ENCODE results near the gene AMN1.
"Not testable (repeated sequence)": the region's sequence is repeated elsewhere in the genome, so short reads cannot be mapped to it uniquely, and the experiment has no call there.

The AMN1 gene

DNA sequence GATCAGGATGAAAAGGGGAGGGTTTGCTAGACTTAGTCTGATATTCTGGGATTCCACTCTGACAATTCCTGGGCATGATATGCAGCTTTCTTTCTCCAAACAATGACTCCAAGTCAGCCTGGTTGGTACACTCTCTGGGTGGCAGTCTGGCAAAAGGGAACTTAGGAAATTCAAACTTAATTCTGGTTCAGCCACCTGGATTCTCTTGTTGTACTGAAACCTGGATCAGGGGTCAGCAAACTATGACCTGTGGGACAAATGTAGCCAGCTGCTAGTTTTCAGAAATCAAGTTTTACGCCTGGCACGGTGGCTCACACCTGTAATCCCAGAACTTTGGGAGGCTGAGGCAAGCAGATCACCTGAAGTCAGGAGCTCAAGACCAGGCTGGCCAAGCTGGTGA, 6.2 kb downstream of the AMN1 start:
- no peak overlapping the region for H3K4me3 ChIP-seq
- peaks cover 19% of the 10 kb centered on the region for H3K36me3 ChIP-seq
- H3K9me3 ChIP-seq: peaks cover 32% of the 10 kb centered on the region
- TF ChIP-seq Cebpa-rat (IDR thresholded peaks at IDR 0.05): no peak
- peaks cover 35% of the 10 kb centered on the region for H4K20me1 ChIP-seq
- no peak overlapping the region for H3K27ac ChIP-seq
- 0 out of 2 replicates have a peak, but pooled peaks cover 14% of the 10 kb centered on the region for H3K27me3 ChIP-seq
- peak overlapping the region; percentile 65 for H3K4me2 ChIP-seq
- peaks cover 31% of the 10 kb centered on the region for H3K4me1 ChIP-seq
- H3K9ac ChIP-seq: no peak overlapping the region

DNA sequence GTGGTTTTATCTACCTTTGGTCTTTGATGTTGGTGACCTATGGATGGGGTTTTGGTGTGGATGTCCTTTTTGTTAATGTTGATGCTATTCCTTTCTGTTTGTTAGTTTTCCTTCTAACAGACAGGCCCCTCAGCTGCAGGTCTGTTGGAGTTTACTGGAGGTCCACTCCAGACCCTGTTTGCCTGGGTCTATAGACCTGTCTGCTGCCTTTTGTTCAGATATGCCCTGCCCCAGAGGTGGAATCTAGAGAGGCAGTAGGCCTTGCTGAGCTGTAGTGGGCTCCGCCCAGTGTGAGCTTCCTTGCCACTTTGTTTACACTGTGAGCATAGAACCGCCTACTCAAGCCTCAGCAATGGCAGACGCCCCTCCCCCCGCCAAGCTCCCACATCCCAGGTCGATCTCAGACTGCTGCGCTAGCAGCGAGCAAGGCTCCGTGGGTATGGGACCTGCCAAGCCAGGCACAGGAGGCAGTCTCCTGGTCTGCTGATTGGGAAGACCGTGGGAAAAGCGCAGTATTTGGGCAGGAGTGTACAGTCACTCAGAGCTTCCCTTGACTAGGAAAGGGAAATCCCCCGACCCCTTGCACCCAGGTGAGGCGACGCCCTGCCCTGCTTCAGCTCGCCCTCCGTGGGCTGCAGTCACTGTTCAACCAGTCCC, 10.2 kb downstream of the AMN1 start:
- peaks cover 26% of the 10 kb centered on the region for H3K36me3 ChIP-seq

DNA sequence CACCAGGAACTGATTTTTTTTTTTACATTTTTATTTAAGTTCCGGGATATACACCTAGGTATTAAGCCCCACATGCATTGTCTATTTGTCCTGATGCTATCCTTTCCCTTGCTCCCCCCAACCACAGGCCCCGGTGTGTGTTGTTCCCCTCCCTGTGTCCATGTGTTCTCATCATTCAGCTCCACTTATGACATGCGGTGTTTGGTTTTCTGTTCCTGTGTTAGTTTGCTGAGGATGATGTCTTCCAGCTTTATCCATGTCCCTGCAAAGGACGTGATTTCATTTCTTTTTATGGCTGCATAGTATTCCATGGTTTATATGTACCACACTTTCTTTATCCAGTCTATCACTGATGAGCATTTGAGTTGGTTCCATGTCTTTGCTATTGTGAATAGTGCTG, 11.8 kb downstream of the AMN1 start:
- H3K9me3 ChIP-seq: peaks cover 50% of the 10 kb centered on the region
- H3K27ac ChIP-seq, H3K27me3 ChIP-seq, H3K4me3 ChIP-seq, H3K4me1 ChIP-seq, H3K9ac ChIP-seq, H4K20me1 ChIP-seq, H3K4me2 ChIP-seq: not testable (repeated sequence)
- H3K36me3 ChIP-seq: peaks cover 29% of the 10 kb centered on the region

More for the DNA sequence above, 10.2 kb downstream of the AMN1 start:
- not testable (repeated sequence) for H3K27ac ChIP-seq, H3K4me3 ChIP-seq, H3K9ac ChIP-seq, H3K4me2 ChIP-seq
- Histone ChIP-seq H3K27me3 (0 out of 2 replicates have a peak, but pooled peaks cover 14% of the 10 kb centered on the region), H3K4me1 (peaks cover 15% of the 10 kb centered on the region), H3K9me3 (peaks cover 41% of the 10 kb centered on the region), H4K20me1 (peaks cover 23% of the 10 kb centered on the region)

DNA sequence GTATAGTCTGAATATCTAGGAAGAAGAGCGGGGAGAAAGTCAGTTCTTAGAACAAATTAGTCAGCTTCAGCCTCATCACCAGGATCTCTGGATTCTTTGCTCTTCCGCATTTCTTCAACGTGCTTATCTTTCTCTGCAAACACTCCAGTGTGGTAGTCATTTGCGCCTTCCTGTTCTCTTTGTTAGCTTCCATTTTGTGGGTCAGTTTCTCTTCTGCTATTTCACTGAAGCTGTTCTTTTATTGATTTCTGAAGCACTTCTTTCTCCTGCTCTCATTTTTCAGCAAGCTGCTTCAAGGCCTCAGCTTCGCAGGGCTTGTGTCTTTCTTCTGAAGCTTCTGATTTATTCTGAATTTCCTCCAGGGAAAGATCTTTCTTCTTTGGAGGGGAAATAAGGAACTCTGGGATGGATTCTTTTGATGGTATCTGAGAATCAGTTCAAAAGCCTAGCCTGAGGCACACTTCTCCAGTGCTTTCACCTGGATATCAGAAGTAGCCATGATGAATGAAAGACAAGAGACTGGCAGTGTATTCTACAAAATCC, 13.5 kb downstream of the AMN1 start:
- H4K20me1 ChIP-seq: no peaks in the 10 kb centered on the region
- TF ChIP-seq Cebpa-rat (IDR thresholded peaks at IDR 0.05): no peak
- H3K9me3 ChIP-seq: peaks cover 39% of the 10 kb centered on the region
- peaks cover 28% of the 10 kb centered on the region for H3K36me3 ChIP-seq
- no peaks in the 10 kb centered on the region for H3K4me1 ChIP-seq
- H3K27me3 ChIP-seq: no peaks in the 10 kb centered on the region
- no peak overlapping the region for H3K27ac ChIP-seq
- H3K9ac ChIP-seq: no peak overlapping the region
- no peak overlapping the region for H3K4me3 ChIP-seq
- no peak overlapping the region for H3K4me2 ChIP-seq

DNA sequence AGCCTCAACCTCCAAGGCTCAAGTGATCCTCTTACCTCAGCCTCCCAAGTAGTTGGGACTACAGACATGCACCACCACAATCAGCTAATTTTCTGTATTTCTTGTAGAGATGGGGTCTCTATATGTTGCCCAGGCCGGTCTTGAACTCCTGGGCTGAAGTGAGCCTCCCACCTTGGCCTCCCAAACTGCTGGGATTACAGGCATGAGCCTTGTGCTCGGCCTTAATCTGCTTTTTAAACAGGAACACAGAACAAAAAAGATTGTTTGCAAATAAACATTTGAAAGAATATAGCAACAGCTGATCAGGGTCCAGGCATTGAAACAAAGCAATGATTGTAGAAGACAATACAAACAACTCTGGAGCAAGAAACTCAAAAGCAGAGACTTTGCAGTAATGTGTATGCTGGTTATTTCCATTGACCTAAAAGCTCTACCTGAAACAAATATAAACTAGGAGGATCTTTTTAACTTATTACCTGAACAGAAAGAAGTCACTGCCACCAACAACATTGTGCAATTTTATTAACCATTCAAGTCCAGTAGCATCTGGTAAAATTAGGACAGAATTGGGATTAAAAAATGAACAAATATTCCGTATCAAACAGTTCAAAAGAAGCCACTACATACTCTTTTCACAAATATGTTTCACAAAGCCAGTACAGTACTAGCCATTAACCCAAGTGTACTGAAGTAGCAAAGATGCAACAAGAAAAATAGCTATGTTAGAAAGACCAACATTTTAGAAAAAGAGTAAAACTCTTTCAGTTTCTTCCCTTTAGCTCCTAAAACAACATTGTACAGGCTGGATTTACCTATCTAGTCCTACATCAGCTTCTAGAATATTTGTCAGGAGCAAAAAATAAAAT, 14.2 kb downstream of the AMN1 start:
- Histone ChIP-seq H3K4me1 (no peaks in the 10 kb centered on the region), H3K4me2 (no peak overlapping the region), H3K9ac (no peak overlapping the region), H3K9me3 (peaks cover 35% of the 10 kb centered on the region), H3K27ac (no peak overlapping the region), H3K4me3 (no peak overlapping the region), H3K27me3 (no peaks in the 10 kb centered on the region), H3K36me3 (peaks cover 25% of the 10 kb centered on the region), H4K20me1 (no peaks in the 10 kb centered on the region)
- TF ChIP-seq Cebpa-rat (IDR thresholded peaks at IDR 0.05): no peak

DNA sequence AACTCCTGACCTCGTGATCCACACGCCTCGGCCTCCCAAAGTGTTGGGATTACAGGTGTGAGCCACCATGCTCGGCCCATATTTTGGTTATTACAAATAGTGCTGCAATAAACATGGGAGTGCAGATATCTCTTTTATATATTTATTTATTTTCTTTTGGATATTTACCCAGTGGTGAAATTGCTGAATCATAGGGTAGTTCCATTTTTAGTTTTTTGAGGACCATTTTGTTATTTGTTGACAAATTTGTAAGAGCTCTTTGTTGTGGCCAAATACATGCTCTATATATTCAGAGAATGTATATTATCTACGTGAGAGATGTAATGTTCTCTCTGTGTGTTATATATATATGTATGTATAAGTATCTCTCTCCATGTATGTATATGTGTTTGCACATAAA, 15.9 kb downstream of the AMN1 start:
- Histone ChIP-seq H3K36me3 (peaks cover 27% of the 10 kb centered on the region), H3K9ac (no peak overlapping the region), H3K4me2 (no peak overlapping the region)

DNA sequence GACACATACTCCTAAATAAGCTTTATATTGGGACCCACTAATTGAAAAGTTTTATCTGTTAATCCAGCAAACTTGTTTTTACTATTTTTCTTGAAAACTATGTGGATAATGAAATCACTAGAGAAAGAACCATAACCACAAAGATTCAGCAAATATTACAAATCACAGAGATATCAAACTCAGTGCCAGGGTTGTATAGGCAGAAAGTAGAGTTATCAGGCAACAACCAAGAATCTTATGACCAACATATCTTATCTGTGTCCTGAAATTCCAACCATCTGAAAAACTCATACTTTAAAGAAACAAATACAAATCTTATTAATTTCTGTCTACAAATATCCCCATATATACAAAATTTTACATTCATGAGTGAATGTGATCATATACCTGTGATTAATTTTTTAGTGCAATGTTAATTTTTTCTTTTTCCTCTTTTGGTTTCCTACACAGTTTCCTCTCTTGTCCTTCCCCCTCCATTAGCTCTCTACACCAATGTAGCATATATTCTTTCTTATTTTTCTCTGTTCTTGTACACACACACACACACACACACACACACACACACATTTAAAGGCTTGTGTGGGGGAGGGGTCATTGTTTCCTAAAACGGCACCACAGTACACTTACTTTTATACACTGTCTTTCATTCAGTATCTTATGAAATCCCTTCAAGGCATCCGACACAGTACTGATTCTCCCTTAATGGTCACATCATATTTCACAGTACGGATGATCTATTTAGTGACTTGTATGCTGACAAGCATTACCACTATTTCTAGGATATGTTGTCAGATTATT, 18.6 kb downstream of the AMN1 start:
- Histone ChIP-seq H3K4me3 (no peak overlapping the region), H3K27ac (no peak overlapping the region), H3K4me1 (no peaks in the 10 kb centered on the region), H3K36me3 (peaks cover 37% of the 10 kb centered on the region), H3K4me2 (no peak overlapping the region), H3K27me3 (no peaks in the 10 kb centered on the region), H3K9ac (no peak overlapping the region), H3K9me3 (peaks cover 43% of the 10 kb centered on the region), H4K20me1 (no peaks in the 10 kb centered on the region)
- no peak for TF ChIP-seq Cebpa-rat (IDR thresholded peaks at IDR 0.05)

More for the DNA sequence above, 15.9 kb downstream of the AMN1 start:
- H3K4me3 ChIP-seq: no peak overlapping the region
- TF ChIP-seq Cebpa-rat (IDR thresholded peaks at IDR 0.05): no peak
- H3K4me1 ChIP-seq: no peaks in the 10 kb centered on the region
- no peaks in the 10 kb centered on the region for H3K27me3 ChIP-seq
- H3K27ac ChIP-seq: no peak overlapping the region
- no peaks in the 10 kb centered on the region for H4K20me1 ChIP-seq
- H3K9me3 ChIP-seq: peaks cover 40% of the 10 kb centered on the region

DNA sequence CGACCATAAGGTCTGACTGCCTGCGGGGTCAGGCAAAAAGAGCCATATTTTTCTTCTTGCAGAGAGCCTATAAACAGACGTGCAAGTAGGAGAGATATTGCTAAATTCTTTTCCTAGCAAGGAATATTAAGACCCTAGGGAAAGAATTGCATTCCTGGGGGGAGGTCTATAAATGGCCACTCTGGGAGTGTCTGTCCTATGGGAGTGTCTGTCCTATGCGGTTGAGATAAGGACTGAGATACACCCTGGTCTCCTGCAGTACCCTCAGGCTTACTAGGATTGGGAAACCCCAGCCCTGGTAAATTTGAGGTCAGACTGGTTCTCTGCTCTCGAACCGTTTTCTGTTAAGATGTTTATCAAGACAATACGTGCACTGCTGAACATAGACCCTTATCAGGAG, 20.7 kb downstream of the AMN1 start:
- not testable (repeated sequence) for H3K27me3 ChIP-seq, H3K9ac ChIP-seq, H3K4me3 ChIP-seq, H3K4me2 ChIP-seq, H3K4me1 ChIP-seq, H4K20me1 ChIP-seq, H3K27ac ChIP-seq
- H3K9me3 ChIP-seq: peaks cover 43% of the 10 kb centered on the region
- peaks cover 28% of the 10 kb centered on the region for H3K36me3 ChIP-seq

DNA sequence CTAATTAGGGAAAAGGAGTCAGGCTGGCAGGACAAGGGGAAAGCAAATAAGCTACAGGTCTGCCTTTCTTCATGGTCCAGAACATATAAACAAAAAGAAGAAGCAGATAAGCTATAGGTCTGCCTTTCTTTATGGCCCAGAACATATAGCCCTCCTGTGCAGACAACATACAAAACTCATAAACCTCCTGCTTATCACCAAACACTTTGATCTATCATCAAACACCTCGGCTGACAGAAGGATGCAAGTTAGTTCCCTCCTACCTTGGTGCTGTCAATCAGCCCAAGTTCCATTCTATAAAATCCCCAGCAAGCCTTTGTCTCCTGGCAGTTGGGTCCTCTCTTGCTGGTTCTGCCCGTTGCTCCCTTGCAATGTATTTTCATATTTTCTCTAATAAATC, 23.2 kb downstream of the AMN1 start:
- no peaks in the 10 kb centered on the region for H3K27me3 ChIP-seq
- no peaks in the 10 kb centered on the region for H4K20me1 ChIP-seq
- H3K9me3 ChIP-seq: peaks cover 33% of the 10 kb centered on the region
- no peak overlapping the region for H3K4me3 ChIP-seq
- H3K36me3 ChIP-seq: peaks cover 28% of the 10 kb centered on the region
- no peak overlapping the region for H3K4me2 ChIP-seq
- H3K9ac ChIP-seq: no peak overlapping the region
- H3K4me1 ChIP-seq: no peaks in the 10 kb centered on the region
- TF ChIP-seq Cebpa-rat (IDR thresholded peaks at IDR 0.05): no peak
- H3K27ac ChIP-seq: no peak overlapping the region

Data from BLaER1 (cell line).